LoVo (cell line): Measurements from ENCODE around the gene BAX.
"Not testable (repeated sequence)": the region's sequence is repeated elsewhere in the genome, so short reads cannot be mapped to it uniquely, and the experiment has no call there.

Experiments used
- DNase-seq: peaks from one replicate; pipeline ENCODE4 v3.0.0-alpha.2; 2016; ENCODE audit warnings: low spot score

Gene BAX

DNA sequence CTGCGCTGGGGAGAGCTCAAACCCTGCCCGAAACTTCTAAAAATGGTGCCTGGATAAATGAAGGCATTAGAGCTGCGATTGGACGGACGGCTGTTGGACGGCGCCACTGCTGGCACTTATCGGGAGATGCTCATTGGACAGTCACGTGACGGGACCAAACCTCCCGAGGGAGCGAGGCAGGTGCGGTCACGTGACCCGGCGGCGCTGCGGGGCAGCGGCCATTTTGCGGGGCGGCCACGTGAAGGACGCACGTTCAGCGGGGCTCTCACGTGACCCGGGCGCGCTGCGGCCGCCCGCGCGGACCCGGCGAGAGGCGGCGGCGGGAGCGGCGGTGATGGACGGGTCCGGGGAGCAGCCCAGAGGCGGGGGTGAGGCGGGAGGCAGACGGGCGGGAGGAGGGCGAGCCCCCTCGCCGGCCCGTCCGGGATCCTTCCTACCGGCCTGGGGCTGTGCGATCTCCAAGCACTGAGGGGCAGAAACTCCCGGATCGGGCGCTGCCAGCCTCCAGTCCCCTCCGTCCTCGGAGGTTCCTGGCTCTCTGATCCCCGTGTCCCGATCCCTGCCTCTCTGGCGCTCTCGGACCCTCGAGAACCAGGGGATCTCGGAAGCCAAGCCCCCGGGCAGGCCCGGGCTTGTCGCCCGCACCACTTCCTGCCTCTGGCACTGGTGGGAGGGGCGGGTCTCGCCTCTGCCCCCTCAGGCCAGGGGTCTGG, at the start of gene BAX:
Gene BAX, plus strand, starts transcription at position 281 of the 713 bp plus-strand sequence. Its CDS starts 54 bp downstream, at position 335.
- DNase-seq = peak; percentile 95

DNA sequence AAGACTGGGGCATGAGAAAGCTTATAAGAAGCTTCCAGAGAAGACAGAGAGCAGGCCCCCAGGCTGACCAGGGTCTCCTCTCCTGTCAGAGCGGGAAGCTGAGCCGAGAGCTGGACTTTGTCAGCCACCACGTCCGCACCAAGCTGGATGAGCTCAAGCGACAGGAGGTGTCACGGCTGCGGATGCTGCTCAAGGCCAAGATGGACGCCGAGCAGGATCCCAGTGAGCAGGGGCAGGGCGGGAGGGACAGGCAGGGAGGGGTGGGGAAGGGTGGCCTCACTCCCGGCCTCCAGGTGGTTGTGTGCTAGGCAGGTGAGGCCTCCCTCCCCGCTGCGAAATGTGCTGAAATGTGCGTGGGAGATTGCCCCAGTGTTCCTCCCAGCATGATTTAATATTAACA, 49.0 kb upstream of the BAX start:
- no peak for DNase-seq

DNA sequence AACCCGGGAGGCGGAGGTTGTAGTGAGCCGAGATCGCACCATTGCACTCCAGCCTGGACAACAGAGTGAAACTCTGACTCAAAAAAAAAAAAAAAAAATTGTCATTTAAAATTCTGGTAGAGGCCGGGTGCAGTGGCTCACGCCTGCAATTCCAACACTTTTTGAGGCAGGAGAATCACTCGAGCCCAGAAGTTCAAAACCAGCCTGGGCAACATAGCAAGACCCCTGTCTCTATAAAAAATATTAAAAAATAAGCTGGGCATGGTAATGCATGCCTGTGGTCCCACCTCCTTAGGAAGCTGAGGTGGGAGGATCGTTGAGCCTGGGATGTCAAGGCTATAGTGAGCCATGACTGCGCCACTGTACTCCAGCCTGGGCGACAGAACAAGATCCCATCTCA, 48.4 kb upstream of the BAX start:
- DNase-seq = no peak

DNA sequence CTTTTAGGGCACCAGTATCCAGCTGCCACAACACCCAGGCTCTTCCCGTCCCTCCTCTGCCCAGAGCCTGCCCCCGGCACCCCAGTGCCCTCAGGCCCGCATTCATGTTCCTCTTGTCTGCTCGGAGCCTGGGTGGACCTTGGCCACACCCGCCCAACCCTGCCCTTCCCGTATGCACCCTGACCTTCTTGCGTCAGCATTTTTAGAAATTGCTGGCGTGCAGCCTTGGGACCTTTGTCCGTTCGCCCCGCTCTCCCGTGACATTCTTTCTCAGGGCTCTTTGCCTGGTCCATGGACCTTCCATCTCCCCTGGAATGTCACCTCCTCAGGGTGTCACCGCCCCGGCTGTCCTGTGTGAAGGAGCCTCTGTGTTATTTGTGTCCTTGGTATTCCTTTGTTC, 47.0 kb upstream of the BAX start:
- no peak for DNase-seq

DNA sequence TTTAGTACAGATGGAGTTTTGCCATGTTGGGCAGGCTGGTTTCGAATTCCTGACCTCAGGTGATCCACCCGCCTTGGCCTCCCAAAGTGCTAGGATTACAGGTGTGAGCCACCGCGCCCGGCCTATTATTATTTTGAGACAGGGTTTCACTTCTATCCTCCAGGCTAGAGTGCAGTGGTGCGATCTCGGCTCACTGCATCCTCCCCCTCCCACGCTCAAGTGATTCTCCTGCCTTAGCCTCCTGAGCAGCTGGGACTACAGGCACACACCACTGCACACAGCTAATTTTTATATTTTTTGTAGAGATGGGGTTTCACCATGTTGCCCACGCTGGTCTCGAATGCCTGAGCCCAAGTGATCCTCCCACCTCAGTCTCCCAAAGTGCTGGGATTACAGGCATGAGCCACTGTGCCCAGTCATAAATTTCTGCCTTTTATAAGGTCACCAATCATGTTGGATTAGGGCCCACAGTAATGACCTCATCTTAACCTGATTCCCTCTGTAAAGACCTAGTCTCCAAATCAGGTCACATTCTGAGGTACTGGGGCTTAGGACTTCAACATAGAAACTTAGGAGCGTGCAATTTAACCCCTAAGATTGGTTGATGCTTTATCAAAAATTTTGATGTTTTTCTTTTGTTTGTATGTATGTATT, 45.1 kb upstream of the BAX start:
- DNase-seq = not testable (repeated sequence)

DNA sequence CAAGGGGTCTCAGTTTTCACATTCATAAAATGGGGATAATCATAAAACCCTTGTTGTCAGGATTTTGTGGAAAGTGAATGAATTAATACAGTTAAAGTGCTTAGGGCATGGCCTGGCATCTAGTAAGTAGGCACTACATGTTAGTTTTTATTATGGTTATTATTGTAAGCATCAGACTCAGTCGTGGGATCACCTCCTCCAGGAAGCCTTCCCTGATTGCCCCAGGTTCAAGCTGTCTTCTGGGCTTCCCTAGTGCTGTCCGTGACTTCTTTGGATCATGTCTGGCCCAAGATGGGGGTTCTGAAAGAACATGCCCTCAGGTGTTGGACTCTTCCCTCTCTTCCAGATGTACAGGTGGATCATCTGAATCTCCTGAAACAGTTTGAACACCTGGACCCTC, 43.9 kb upstream of the BAX start:
- DNase-seq = no peak

DNA sequence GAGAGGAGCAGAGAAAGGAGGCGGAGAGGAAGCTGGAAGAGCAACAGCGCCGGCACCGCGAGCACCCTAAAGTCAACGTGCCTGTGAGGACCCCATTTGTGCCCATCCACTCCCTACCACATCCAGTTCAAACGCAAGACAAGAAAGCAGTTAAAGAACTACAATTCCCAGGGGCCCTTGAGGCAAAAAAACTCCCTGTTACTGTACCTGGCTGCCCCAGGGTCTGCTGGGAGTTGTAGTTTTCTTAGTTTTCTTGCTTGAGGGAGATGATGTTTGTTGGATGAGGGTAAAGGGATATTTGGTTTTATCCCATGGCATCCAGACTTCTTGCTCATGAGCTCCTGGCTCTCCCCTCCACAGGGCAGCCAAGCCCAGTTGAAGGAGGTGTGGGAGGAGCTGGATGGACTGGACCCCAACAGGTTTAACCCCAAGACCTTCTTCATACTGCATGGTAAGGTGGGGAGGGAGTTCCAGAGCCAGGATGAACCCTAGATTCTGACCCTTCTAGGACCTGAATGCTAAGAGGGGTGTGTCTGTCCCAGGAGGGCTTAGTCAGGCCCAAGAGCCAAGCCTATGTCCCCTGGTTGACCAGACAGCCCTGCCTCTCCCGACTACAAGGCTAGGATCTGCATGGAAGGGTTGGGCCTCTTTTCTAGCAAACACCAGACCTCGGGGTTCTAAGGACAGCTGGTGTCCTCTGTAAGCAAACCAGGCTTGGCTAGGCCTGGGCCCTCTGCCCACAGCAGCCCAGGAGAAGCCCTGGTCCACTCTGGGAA, 41.4 kb upstream of the BAX start:
- no peak for DNase-seq

DNA sequence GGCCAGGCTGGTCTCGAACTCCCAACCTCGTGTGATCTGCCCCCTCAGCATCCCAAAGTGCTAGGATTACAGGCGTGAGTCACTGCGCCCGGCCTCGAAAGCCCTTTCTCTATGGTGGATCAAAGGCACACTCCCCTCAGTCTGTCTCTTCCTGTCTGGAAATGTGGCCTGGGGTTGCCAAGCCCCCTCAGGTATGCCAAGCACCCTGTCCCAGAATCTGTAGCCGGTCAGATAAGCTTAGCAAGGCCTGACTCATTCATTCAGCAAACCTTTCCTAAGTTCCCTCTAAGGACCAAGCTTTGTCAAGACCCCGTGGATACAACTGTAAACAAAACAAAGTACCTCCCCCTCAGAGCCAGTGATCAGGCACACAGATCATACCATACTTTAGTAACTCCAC, 40.5 kb upstream of the BAX start:
- no peak for DNase-seq

DNA sequence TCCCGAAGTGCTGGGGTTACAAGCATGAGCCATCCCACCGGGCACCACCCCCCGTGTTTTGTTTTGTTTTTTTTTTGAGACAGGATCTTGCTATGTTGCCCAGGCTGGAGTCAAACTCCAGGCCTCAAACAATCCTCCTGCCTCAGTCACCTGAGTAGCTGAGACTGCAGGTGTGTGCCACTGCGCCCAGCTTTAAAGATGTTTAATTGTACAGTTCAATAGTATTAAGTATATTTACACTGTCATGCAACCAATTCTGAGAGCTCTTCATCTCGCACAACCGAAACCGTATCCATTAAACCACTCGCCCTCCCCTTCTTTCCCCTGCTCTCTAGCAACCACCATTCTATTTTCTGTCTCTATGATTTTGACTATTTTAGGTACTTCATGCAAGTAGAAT, 38.9 kb upstream of the BAX start:
- no peak for DNase-seq

DNA sequence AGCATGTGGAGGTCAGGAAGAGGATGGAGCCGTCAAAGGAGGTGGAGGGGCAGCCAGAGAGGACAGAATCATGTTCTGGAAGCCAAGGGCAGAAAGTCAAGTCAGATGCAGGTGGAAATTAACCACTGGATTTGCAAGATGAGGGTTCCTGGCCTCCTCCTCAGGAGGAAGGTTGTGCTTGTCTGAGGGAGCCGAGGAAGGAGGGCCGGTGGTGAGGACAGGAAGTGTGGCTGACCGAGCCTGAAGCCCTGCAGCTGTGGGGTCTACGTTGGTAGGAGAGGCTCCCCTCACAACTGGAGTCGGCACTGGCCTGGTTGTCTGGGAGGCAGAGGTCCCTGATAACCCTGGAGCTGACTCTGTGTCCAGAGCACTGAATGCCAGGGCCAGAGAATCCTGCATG, 36.6 kb upstream of the BAX start:
- no peak for DNase-seq

DNA sequence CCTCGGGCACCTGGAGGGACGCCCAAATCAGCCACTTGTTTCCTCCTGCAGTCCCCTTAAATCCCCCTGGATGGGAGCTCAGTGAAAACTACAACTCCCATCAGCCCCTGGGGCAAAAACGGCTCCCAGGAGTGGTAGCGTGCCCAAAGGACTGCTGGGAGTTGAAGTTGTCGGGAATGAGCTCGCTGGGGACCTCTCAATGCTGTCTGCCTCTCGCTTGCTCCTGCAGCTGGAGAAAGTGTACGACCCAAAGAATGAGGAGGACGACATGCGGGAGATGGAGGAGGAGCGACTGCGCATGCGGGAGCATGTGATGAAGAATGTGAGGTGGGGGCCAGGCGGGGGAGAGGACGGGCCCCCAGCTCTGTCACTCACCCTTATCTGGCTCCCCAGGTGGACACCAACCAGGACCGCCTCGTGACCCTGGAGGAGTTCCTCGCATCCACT, 35.9 kb upstream of the BAX start:
- DNase-seq = no peak

DNA sequence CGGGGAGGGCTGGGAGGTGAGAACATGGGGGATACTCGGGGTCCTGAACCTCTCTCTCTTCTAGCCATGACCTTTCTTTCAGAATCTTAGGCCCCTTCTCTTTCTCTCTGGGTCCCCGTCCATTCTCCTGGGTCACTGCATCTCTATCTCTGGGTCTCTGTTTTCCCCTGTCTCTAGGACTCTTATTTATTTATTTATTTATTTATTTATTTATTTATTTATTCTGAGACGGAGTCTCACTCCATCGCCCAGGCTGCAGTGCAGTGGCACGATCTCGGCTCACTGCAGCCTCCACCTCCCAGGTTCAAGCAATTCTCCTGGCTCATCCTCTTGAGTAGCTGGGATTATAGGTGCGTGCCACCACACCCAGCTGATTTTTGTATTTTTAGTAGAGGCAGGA, 35.4 kb upstream of the BAX start:
- not testable (repeated sequence) for DNase-seq

DNA sequence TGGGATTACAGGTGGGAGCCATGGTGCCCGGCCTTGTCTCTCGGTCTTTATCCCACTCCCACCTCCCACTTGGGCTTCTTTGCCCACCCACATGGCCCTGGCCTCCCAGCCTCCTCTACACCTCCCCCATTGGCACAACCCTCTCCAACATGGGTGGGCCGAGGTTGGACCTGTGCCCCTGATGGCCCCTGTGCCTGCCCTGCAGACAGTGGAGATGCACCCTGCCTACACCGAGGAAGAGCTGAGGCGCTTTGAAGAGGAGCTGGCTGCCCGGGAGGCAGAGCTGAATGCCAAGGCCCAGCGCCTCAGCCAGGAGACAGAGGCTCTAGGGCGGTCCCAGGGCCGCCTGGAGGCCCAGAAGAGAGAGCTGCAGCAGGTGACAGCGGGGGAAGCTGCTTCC, 33.7 kb upstream of the BAX start:
- DNase-seq = no peak

DNA sequence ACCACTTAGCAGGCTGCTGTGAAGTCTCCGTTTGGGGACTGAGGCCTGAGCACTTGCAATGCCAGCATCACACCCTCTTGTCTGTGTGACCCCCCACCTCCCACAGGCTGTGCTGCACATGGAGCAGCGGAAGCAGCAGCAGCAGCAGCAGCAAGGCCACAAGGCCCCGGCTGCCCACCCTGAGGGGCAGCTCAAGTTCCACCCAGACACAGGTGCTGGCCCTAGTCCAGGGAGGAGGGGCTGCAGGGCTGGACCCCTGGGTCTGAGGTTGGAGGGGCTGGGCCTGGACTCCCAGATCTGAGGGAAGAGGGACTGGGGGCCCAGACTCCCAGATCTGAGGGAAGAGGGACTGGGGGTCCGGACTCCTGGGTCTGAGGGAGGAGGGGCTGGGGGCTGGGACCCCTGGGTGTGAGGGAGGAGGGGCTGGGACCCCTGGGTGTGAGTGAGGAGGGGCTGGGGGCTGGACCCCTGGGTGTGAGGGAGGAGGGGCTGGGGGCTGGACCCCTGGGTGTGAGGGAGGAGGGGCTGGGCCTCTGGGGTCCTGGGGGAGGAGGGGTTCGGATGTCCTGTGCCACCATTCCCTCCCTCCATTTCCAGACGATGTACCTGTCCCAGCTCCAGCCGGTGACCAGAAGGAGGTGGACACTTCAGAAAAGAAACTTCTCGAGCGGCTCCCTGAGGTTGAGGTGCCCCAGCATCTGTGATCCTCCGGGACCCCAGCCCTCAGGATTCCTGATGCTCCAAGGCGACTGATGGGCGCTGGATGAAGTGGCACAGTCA, 32.8 kb upstream of the BAX start:
- DNase-seq = no peak

DNA sequence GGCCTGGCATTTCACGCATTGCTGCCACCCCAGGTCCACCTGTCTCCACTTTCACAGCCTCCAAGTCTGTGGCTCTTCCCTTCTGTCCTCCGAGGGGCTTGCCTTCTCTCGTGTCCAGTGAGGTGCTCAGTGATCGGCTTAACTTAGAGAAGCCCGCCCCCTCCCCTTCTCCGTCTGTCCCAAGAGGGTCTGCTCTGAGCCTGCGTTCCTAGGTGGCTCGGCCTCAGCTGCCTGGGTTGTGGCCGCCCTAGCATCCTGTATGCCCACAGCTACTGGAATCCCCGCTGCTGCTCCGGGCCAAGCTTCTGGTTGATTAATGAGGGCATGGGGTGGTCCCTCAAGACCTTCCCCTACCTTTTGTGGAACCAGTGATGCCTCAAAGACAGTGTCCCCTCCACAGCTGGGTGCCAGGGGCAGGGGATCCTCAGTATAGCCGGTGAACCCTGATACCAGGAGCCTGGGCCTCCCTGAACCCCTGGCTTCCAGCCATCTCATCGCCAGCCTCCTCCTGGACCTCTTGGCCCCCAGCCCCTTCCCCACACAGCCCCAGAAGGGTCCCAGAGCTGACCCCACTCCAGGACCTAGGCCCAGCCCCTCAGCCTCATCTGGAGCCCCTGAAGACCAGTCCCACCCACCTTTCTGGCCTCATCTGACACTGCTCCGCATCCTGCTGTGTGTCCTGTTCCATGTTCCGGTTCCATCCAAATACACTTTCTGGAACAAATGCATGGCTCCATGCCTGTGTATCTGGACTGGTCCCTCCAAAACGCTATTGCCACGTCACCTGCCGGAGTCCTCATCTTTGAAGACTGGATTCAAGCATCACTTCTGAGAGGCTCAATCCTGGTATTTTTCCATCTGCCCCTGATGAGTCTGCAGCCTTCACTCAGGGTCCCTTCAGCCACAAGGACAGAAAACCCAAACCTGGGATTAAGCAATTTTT, 31.9 kb upstream of the BAX start:
- DNase-seq = no peak

DNA sequence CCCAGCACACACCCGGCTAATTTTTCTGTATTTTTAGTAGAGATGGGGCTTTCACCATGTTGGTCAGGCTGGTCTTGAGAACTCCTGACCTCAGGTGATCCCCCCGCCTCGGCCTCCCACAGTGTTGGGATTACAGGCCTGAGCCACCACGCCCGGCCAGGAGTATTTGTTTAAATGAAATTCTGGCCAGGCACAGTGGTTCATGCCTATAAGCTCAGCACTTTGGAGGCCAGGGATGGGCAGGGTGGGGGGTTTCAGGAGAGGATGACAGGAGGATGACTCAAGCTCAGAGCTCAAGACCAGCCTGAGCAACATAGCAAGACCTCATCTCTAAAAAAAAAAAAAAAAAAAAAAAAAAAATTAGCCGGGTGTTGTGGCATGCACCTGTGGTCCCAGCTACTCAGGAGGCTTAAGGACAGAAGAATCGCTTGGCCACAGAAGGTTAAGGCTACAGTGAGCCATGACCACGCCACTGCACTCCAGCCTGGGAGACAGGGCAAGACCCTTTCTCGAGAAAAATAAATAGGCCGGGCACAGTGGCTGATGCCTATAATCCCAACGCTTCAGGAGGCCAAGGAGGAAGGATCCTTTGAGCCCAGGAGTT, 29.3 kb upstream of the BAX start:
- DNase-seq = peak; percentile 68

DNA sequence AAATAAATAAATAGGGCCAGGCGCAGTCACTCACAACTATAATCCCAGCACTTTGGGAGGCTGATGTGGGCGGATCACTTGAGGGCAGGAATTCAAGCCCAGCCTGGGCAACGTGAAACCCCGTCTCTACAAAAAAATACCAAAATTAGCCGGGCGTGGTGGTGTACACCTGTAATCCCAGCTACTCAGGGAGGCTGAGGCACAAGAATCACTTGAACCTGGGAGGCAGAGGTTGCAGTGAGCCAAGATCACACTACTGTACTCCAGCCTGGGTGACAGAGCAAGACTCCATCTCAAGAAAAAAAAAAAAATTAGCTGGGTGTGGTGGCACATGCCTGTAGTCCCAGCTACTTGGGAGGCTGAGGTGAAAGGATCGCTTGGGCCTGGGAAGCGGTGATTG, 28.8 kb upstream of the BAX start:
- DNase-seq = not testable (repeated sequence)

DNA sequence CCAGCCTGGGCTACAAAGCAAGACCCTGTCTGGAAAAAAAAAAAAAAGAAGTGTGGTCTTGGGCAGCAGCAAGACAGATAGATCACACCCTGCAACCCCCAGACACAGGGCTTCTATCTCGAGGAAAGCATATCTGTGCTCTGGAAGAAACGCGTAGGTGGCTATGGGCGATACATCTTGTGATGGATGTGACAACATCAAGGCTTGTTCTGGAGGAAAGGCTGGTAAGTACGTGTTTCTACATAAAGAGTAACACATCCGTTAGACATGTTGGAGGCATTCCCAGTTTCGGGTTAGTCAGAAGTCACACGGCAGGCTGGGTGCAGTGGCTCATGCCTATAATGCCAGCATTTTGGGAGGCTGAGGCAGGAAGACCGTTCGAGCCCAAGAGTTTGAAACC, 27.8 kb upstream of the BAX start:
- peak; percentile 47 for DNase-seq

DNA sequence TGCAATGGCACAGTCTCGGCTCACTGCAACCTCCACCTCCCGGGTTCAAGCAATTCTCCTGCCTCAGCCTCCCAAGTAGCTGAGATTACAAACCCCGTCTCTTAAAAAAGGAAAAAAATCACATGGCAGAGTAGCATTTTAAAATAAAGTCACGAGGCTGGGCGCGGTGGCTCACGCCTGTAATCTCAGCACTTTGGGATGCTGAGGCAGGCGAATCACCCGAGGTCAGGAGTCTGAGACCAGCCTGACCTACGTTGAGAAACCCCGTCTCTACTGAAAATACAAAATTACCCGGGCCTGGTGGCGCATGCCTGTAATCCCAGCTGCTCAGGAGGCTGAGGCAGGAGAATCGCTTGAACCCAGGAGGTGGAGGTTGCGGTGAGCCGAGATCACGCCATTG, 27.0 kb upstream of the BAX start:
- DNase-seq = not testable (repeated sequence)

DNA sequence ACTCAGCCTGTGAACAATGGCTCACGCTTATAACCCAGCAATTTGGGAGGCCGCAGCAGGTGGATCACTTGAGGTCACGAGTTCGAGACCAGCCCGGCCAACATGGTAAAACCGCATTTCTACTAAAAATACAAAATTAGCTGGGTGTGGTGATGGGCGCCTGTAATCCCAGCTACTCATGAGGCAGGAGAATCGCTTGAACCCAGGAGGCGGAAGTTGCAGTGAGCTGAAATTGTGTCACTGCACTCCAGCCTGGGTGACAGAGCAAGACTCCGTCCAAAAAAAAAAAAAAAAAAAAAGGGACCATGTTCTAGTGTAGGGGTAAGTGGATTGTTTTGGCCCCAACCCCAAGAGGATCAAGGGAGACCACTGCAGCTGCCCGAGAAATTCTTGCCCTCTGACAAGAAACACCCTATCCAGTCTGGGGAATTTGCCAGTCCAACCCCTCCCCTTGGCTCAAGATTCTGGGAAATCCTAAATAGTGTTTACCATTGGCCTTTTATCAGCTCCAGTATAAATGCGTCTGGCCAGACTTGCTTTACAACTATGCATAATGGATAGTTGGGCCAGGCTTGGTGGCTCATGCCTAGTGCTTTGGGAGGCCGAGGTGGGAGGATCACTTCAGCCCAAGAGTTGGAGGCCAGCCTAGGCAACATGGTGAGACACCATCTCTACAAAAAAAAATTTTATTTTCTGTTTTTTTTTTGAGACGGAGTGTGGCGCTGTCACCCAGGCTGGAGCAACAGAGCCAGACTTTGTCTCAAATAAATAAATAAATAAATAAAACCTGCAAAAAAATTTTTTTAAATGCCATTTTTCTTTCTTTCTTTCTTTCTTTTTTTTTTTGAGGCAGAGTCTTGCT, 26.3 kb upstream of the BAX start:
- DNase-seq = no peak
